GM21529 (cell line): ENCODE results near the gene FAF2.
"Not testable (repeated sequence)": the region's sequence is repeated elsewhere in the genome, so short reads cannot be mapped to it uniquely, and the experiment has no call there.

Experiments used
- ATAC-seq: cut with Tn5 transposase; IDR thresholded peaks from one replicate; pipeline ENCODE4 v1.9.1; 2021; ENCODE audit not compliant: unreplicated experiment

The FAF2 gene

GRCh38 chr5:176418251-176418650 lies 29.9 kb upstream of the FAF2 start:
- ATAC-seq = no peak

- no peak for ATAC-seq
Observed at GRCh38 chr5:176420086-176420485, 28.1 kb upstream of the FAF2 start.

- ATAC-seq = no peak
Observed at GRCh38 chr5:176420972-176421544, 27.1 kb upstream of the FAF2 start.

- no peak for ATAC-seq
Observed at GRCh38 chr5:176424181-176424580, 24.0 kb upstream of the FAF2 start.

- ATAC-seq = no peak
Observed at GRCh38 chr5:176425138-176425537, 23.0 kb upstream of the FAF2 start.

- ATAC-seq = no peak
Observed at GRCh38 chr5:176425791-176426190, 22.4 kb upstream of the FAF2 start.

- no peak for ATAC-seq
Observed at GRCh38 chr5:176426876-176427275, 21.3 kb upstream of the FAF2 start.

- no peak for ATAC-seq
Observed at GRCh38 chr5:176427971-176428370, 20.2 kb upstream of the FAF2 start.

GRCh38 chr5:176429972-176430371 lies 18.2 kb upstream of the FAF2 start:
- no peak for ATAC-seq

GRCh38 chr5:176432707-176433106 lies 15.5 kb upstream of the FAF2 start:
- ATAC-seq = no peak

- no peak for ATAC-seq
Observed at GRCh38 chr5:176436656-176437055, 11.5 kb upstream of the FAF2 start.

GRCh38 chr5:176438959-176439757 lies 9.0 kb upstream of the FAF2 start:
- no peak for ATAC-seq

GRCh38 chr5:176440927-176441706 lies 7.1 kb upstream of the FAF2 start:
- ATAC-seq = no peak

- no peak for ATAC-seq
Observed at GRCh38 chr5:176441921-176442323, 6.3 kb upstream of the FAF2 start.

GRCh38 chr5:176442911-176443310 lies 5.3 kb upstream of the FAF2 start:
- ATAC-seq = not testable (repeated sequence)

GRCh38 chr5:176444742-176445141 lies 3.4 kb upstream of the FAF2 start:
- no peak for ATAC-seq

- no peak for ATAC-seq
Observed at GRCh38 chr5:176446028-176446665, 2.0 kb upstream of the FAF2 start.

- ATAC-seq = no peak
Observed at GRCh38 chr5:176446884-176447590, 1.1 kb upstream of the FAF2 start.

- ATAC-seq = peak; percentile 20
Observed at GRCh38 chr5:176447591-176447977, 601 bp upstream of the FAF2 start.

GRCh38 chr5:176450077-176450476 lies 1.9 kb downstream of the FAF2 start:
- ATAC-seq = no peak
